T-helper 1 cell treated with Interleukin-12 subunit alpha and Interleukin-12 subunit beta and Interleukin-4 antibody, amounts not matched to agents 30 ng/mL and 1 ng/mL, for 36 hours (primary cell): Measurements from ENCODE around the gene PSMD11. TPM values are rescaled to one million over a fixed set of nuclear protein-coding genes. Genes with fewer than 3 reads are reported as not detected.

Experiments used
- intact Hi-C: fragments of 100-400 bp; cut with micrococcal nuclease; formaldehyde crosslinking; loops from one replicate; pipeline ENCODE4 v1.15.1; 2024
- total RNA-seq: library from RNA; stranded (reverse); gene quantifications from 2 replicates; pipeline ENCODE4 v1.2.3, GENCODE V29; 2022

PSMD11 gene
- total RNA-seq, 1 donor from 2014 or later = 145 TPM

GRCh38 chr17:32488604-32489180 lies 44.4 kb downstream of the PSMD11 start:
- intact Hi-C loops = loop anchor here (1.0 kb wide), 1 partner anchor 32 kb away; no protein-coding TSS in a partner anchor

DNA sequence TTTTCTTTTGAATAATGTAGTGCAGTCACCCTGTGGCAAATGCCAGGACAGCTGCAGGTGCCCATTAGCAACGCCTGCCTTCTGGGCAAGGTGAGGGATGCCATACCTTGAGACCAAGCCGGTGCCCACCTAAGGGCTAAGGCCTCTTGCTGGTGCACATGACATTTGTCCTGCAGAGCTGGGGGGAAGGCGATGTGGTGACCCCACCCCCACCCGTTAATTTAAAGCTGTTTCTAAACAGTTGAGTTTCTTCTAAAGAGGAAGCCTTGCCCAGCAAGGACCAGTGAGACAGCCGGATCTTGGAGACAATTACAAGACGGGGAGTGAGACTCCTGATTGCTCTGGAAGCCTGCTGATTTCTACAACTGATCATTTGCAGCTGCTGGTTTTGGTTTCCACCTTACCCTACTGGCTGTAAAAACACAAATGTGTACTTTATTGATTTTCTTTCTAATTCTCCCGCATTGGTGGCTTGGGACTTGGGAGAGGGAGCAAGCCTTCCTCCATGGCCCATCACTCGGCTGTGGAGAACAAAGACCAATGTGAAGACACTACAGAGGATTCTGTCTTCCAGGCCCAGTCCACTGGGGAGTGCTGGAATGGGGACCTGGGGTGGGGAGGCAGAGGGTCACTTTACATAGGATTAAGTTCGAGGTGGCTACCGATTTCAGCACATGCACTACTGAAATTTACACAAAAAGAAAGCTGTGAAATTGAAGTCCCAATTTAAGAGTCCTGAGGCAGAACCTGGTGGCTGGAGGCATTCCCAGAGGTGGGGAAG lies 45.2 kb downstream of the PSMD11 start:
- intact Hi-C loops = loop anchor here (1.0 kb wide), 1 partner anchor 31 kb away; no protein-coding TSS in a partner anchor

DNA sequence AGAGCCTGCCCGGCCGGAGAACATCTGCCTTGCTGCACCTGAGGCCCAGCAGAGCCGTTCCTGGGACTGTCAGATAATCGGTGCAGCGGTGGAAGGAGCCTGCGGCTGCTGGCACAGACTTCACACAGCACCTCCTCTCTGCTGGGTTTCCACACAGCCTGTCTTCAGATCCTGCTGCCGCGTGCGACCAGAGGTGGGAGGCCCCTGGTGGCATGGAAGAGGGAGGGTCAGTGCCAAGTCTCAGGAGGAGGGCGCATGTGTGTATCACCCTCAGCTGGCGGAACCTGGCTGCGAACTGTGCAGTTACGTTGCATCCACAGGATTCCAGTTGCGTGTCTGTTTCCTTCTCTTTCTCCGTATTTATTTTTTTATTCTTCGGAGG lies 45.8 kb downstream of the PSMD11 start:
- intact Hi-C loops = no loop called here

DNA sequence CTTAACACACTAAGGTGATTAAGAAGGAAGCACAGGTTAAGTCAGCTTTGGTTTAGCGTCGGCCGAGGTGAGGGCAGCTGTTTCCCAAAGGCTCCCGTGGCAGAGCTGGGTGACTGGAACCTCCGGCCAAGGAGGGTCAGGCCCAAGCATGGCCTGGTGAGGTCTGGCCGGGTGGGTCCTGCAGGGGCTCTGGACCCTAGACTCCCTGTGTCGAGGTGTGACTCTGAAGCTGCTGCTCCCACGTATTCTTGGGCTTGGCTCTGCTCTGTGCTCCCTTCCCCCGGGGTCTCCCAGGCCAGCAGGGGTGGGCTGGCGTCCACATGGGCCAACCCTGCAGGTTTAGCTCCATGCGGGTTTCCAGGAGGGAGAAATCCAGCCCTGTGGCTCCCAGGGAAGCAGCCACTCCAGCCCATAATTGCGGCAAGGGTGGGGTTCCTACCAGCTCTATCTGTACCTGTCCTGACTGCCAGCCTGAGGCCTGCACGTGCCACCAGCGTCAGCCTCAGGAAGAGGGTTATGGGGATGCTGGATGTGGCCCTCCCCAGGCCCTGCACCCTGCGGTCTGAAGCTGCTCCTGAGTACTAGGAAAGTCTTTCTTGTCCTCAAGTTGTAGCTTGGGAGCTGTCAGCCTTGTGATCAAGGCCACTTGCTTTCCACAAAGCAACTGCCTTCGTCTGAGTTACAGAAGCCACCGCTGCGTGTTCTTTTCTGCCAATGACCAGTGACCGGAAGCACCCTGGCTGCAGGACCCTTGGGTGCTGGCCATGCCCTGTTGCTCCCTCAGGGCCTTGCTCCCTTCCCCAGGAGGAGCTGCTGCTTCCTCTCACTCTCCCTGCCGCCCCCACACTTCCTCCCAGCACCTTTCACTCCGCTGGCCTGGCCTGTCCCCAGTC lies 47.3 kb downstream of the PSMD11 start:
- intact Hi-C loops = loop anchor here (1.0 kb wide), 1 partner anchor 12 kb away; no protein-coding TSS in a partner anchor

GRCh38 chr17:32492264-32492589 lies 47.9 kb downstream of the PSMD11 start:
- intact Hi-C loops = loop anchor here (1.0 kb wide), 1 partner anchor 11 kb away; no protein-coding TSS in a partner anchor

- intact Hi-C loops = loop anchor here (1.0 kb wide), 1 partner anchor 11 kb away; no protein-coding TSS in a partner anchor
Observed at GRCh38 chr17:32492648-32493289, 48.5 kb downstream of the PSMD11 start.

DNA sequence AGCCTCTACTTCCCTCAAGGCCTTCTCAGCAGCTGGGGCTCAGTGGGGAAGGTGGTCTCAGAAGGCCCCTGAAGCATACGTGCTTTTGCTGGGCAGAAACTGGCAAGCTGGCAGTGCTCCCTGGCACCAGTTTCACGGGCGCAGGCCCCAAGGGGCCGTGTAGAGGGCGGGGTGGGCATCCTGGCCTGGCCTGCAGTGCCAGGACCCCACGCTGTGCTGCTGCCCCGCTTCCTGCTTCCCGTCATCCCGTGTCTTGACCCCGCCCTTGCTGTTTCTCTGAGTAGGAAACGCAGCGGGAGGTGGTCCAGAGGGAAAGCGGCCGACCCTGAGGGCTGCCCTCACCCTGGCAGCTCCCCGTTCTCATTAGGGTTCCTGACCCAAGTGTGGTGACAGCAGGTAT lies 49.3 kb downstream of the PSMD11 start:
- intact Hi-C loops = no loop called here

DNA sequence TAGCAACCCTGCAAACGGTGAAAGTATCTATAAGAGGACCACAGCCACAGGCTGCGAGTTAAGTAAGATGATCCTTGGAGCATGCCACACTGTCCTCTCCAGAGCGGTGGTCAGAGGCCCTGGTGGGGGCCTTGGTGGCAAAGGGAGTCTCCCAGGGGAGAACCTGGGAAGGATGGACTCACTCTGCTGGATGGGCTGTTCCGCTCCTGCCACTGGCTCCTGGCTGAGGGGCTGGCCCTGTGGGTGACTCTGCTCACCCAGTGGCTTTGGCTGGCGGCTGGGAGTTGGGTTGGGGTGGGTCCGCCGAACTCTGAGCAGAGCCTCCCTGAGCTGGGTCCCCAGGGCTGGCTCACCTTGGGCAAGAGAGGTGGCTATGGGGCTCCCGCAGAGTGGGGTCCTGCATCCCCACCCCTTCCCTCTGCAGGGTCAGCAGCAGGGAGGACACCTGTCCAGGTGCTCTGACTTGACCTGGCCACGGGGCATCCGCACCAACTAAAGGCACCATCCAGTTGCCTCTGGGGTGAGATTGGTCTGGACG lies 49.7 kb downstream of the PSMD11 start:
- intact Hi-C loops = no loop called here

DNA sequence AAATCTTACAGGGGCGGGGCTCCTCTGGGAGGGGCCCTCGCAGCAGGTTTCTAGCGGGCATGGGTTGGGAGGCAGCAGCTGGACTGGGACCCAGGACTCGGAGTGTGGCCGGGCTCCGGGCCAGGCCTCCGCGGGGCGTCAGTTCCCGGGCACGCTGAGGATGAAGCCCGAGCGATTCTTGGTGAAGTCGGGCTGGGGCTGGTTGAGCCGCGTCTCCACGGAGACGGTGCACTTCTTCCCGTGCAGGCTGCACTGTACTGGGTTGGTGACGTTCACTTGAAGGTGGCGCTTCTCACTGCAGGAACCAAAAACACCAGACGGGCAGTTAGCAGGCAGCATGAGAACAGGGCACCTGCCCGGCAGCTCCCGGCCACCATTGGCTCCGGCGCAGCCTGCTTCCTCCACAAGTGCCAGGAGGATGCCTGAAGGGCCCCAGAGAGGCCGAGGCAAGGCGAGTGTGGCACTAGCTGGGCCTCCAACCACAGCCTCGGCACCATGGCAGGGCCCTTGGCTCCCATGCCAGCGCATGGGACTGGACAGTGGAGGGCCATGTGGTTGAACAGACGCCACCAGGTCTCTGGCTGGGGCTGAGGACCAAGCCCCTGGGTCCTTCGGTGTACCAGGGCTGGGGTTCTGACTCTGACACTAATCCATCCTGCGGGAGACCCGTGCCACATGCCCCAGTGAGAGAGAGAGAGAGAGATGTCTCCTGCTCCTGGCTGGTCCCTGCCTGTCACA lies 50.5 kb downstream of the PSMD11 start:
- intact Hi-C loops = no loop called here

- intact Hi-C loops = no loop called here
Observed at GRCh38 chr17:32495359-32496231, 51.3 kb downstream of the PSMD11 start.

DNA sequence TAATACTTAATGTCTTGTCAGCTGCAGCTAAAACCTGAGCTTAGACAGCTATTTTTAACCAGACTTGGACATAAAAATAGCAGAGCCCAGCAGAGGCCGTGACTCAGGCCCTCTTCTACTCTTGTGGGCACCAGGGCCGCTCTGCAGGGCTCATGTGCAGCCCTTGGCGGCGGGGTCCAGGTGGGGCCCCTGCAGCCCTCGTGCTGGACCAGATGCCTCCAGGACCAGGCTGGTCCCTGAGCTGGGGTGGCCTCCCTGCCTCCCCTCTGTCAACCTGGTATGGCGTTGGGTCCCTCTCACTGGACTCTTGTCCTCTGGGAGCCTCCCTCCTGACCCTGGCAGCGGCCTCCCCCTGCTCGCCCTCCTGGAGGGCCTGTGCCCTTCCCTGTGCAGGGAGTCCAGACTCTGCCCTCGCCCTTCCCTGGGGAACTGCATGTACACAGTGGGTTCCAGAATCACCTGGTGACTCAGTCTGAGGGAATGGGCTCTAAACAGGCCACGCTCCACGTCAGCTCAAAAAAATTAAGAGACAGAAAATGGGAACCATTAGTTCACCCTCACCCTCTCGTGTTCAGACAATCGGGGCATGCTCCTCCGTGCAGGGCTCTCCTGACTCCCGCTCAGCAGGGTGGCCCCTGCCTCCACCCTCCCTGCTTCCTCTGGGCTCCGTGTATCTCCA lies 52.2 kb downstream of the PSMD11 start:
- intact Hi-C loops = no loop called here

GRCh38 chr17:32497431-32498205 lies 53.3 kb downstream of the PSMD11 start:
- intact Hi-C loops = no loop called here

GRCh38 chr17:32498391-32498790 lies 54.1 kb downstream of the PSMD11 start:
- intact Hi-C loops = no loop called here

DNA sequence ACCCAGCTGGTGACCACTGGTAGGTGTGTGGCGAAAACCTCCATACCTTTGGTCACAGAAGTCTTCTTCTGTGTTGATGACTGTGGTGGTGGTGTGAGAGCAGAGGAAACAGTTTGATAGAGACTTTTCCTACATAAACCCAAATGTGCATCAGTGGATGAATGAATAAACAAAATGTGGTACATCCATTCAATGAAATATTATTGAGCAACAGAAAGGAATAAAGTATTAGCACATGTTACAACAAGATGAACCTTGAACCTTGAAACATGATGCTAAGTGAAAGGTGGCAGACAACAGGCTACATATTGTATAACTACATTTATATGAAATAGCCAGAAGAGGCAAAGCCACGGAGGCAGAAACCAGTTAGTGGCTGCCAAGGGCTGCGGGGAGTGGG lies 57.7 kb downstream of the PSMD11 start:
- intact Hi-C loops = loop anchor here (5.0 kb wide), 1 partner anchor 375 kb away; the partner anchor contains the start of gene MYO1D

GRCh38 chr17:32502710-32503109 lies 58.4 kb downstream of the PSMD11 start:
- intact Hi-C loops = loop anchor here (1.0 to 5.0 kb wide), 4 partner anchors 10 to 375 kb away; partner anchors contain the start of gene MYO1D

DNA sequence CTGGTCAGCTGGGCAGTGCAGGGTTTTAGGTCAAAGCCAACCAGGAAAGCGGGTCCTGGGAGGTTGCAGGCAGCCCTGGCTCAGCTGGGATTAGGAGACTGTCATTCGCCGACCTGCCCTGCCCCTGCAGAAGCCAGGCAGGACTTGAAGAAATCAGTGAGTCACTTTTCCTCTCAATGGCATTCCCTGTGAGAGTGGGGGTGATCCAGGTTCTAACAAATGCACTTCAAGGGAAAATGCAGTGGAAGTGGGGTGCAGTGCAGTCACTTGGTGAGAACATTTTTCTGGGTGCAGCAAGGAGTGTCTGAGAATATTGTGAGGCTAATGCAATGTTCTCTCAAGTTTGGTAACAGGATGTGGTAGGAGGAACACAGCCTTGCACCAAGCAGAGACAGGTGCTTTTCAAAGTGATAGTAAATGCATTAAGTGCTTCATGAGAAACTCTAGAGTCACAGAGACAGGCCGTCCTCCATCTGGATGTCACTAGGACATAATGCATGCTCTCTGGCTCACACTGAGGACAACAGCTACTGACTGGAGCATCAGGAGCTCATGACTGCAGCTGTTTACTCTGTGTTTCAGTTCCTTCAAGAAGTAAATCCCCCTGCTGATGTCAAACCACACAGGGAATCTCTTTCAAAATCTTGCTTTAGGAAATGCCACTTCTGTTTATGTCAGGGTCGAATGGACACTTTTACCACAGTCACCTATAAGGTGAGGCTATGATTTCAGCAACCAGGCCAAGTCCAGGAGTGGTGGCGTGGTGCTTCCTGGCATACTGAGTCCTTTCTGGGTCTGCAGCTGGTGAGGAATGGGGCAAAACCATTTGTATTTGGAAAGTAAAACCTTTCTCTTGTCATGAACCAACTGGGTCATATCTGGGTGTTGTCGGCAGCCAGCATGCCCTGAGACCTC lies 59.2 kb downstream of the PSMD11 start:
- intact Hi-C loops = loop anchor here (1.0 to 5.0 kb wide), 4 partner anchors 11 to 374 kb away; partner anchors contain the start of gene MYO1D
